GM19372 (cell line): ENCODE results near the gene SORCS2.

Source experiments
- ATAC-seq: cut with Tn5 transposase; IDR thresholded peaks from one replicate; pipeline ENCODE4 v1.9.1; 2021; ENCODE audit warnings: mild to moderate bottlenecking, low read depth, moderate library complexity; ENCODE audit not compliant: unreplicated experiment

SORCS2 gene

GRCh38 chr4:7397206-7398103, 205.1 kb downstream of the SORCS2 start:
- ATAC-seq: no peak

DNA sequence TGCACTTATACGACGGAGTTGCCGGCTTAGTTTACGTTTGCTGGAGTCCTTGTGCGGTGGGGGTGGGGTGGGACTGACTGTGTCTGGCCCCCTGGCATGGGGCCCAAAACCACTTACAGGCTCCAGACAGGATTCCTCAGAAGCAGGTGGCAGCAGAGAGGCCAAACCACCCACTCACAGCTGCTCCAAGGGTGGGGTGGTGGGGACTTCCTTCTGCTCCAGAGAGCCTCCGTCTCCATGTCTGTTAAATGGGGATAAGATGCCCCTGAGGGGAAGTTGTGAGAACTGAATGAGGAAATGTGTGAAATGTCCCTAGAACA, 205.7 kb downstream of the SORCS2 start:
- ATAC-seq: no peak

- ATAC-seq: no peak
These were observed 206.6 kb downstream of the SORCS2 start for GRCh38 chr4:7398788-7399439.

DNA sequence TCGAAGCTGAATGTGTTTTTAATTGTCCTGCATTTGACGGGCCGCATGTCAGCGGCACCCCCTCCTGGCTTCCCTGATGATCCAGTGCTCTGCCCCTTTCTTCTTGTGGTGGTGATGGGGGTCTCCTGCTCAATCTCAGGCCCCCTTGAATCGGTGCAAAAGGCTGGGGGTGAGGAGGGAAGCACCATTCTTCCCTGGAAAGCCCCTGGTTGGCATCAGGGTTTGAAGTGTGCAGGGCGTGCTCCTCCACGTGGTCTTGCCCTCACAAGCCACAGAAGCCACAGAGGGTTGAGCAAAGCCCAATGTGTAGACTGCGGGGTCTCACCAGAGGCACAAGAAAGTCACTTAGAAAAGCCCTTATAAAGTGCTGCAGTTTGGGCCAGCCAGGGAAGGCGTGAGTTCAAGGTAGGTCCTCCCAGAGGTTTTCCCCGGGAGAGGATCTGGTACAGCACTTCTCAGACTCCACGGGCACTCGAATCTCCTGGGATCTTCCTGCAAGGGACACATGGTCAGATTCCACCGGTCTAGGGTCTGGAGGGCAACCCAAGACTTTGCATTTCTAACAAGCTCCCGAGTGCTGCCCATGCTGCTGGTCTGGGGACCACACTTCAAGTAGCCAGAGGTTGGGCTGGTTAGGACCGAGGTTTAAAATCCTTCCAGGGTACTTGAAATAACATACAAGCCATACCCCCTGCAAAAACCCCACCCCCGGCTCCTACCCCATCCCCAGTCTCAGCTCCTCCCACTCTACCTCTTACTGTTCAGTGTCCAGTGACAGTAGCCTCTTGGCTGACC, 207.3 kb downstream of the SORCS2 start:
- ATAC-seq: no peak

- no peak for ATAC-seq
These were observed 208.4 kb downstream of the SORCS2 start for GRCh38 chr4:7400671-7401298.

DNA sequence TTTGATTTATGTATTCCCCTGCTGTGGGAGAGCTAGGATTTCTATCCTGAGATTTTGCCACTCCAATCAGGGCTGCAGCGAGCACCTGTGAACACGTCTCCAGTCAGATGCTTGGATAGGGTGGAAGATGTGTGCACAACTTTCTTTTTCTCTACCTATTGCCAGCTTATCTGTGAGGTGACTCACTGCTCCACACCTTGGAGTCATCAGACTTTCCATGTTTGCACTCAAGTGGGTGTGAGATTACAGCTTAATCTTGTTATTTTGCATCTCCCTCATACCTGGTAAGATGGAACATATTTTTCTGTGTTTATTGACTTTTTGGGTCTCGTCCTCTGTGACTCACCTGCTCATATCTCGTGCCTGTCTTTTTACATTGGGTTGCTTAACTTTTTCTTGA, 210.2 kb downstream of the SORCS2 start:
- ATAC-seq: no peak

DNA sequence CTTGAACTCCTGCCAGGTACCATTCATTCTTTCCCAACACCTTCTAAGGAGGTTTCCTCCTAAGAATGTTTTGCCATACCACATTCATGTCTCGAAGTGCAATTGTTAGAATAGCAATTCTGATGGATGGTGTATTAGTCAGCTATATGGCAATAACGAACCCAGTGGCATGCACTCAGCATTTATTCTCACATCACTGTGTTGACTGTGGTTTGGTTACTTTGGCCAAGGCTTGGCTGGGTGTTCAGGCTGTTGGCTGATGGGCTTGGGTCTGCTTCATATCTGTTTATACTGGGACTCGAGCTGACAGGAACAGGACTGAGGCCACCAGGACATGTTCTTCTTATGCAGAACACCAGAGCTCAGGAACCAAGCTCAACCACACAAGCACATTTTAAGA, 210.7 kb downstream of the SORCS2 start:
- no peak for ATAC-seq

GRCh38 chr4:7408166-7408565, 215.8 kb downstream of the SORCS2 start:
- no peak for ATAC-seq

DNA sequence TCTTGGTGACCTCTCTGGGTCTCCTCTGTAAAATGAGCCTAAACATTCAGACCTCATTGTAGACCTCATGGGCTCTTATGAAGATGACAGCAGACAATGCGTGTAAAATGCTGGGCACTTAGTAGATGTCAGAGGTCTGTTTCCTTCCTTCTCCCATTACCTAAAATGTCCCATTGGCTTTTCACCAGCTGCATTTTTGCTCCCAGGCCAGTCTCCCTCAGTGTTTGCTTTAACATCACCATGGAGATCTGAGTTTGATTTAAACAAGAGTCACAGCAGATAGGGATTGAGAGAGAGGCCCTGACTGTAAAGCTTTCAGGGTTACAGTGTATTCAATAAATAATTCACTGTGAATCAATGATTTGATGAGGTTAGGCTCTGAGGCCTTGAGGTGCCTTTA, 218.1 kb downstream of the SORCS2 start:
- ATAC-seq: no peak

DNA sequence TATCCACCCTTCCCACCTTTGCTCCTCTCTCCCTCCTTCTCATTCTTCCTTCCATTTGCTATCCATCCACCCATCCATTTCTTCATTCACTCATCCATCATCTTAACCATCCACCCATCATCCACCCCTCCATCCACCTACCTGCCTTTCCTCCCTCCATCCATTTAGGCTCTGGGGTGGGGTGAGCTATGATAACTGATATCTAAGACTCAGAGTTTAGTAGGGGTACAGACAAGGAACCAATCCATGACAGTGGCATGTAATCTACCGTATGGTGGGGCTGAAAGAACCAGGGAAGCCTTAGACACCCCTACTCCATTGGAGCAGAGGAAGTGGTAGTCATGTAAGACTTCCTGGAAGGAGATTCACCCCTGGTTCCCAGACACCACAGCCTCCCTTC, 219.2 kb downstream of the SORCS2 start:
- ATAC-seq: no peak

- no peak for ATAC-seq
These were observed 219.7 kb downstream of the SORCS2 start for GRCh38 chr4:7411896-7412553.

DNA sequence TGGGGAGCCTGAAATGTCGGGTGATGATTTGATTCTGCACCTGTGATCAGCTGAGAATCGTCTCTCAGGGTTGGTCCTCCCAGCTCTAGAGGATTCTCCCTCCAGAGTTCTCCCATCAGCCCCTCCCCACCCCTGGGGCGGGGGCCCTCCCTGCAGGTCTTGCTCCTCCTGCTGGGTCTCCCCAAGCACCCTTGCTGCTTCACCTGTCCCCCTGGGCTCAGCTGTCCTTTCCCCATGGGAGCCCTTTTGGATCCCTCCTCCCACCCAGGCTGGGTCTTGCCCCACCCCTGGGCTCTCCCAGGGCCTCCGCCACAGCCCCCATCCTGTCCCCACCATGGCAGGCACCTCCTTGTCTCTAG, 220.2 kb downstream of the SORCS2 start:
- no peak for ATAC-seq

DNA sequence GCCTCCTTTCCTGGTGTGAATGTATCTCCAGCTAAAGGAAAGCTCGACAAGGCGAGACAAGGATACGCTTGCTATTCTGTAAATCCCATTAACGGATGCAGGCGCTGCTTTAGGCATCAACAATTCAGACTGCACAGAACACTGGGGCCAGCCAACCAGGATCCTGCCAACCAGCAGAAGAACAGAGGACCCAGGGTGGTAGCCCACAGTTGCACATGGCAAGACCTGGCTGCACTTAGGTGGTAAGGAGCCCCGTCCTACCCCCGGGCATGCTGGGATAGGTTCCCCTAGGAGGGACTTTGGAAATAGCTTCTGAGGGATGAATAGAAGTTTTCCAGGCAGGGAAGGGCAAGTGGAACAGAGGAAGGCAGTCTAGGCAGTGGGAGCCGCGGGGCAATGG, 221.7 kb downstream of the SORCS2 start:
- no peak for ATAC-seq

GRCh38 chr4:7414736-7415510, 222.6 kb downstream of the SORCS2 start:
- no peak for ATAC-seq

DNA sequence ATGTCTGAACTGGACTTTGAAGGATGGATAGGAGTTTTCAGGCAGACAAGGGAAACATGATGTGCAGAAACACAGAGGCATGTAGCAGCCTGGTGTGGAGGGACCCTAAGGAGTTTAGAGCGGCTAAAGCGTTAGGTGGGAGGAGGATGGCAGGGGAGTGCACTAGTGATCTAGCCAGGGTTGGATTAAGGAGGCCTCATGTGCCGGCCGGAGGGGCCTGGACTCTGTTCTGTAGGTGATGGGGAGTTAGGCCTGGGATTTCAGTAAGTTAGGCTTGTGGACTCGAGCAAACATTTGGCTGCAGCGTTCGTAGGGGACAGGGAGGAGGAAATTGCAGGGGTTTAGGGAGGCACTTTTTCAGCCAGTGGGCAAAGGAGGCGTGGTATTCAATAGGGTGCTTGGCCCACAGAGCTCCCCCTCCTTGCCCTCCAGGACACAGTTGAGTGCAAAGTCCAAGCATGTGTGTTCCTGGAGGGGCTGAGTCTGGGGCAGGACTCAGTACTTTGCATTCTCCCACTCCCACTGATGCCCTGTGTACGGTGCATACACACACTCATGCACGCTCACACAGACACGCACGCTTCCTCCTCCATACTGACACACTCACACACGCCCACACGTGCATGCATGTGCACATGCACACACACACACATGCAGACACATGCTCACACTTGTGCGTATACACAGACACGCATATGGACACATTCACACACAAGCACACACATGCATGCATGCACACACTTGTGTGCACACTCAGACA, 223.8 kb downstream of the SORCS2 start:
- ATAC-seq: no peak

GRCh38 chr4:7416745-7417432, 224.6 kb downstream of the SORCS2 start:
- no peak for ATAC-seq

DNA sequence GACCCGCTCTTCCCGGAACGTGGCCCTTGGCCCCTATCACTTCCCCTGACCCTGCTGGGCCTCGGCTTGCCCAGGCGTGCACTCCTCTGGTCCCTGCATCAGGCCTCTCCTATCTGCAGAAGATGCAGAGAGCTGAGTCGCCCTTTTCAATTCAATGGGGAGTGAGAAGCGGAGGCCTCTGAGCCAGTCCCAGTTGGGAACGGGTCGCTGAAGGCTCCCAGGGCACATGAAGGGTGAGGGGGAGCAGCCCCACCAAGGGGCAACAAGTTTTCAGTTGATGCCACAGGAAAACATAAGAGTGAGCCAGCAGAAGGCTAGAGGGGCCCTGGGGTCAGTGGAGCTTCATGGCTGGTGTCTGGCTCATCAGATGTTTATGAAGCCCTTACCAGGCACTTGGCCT, 225.3 kb downstream of the SORCS2 start:
- no peak for ATAC-seq

- ATAC-seq: no peak
These were observed 226.0 kb downstream of the SORCS2 start for GRCh38 chr4:7418131-7418943.
